NCI-H82 (cell line): ENCODE measurements around the gene EFNA5.

Source experiments
- DNase-seq: peaks from one replicate; lab custom pipeline; 2025; lab: John Stamatoyannopoulos, UW

Gene EFNA5

GRCh38 chr5:107603349-107603748, 67.4 kb downstream of the EFNA5 start:
- peak; percentile 50 for DNase-seq

GRCh38 chr5:107602896-107603295, 67.8 kb downstream of the EFNA5 start:
- DNase-seq: peak; percentile 62

GRCh38 chr5:107601076-107601475, 69.7 kb downstream of the EFNA5 start:
- DNase-seq: no peak

GRCh38 chr5:107598958-107599357, 71.8 kb downstream of the EFNA5 start:
- DNase-seq: no peak

GRCh38 chr5:107597803-107598202, 72.9 kb downstream of the EFNA5 start:
- DNase-seq: no peak

- no peak for DNase-seq
These were observed 73.5 kb downstream of the EFNA5 start for GRCh38 chr5:107597247-107597646.

GRCh38 chr5:107594253-107595045, 76.3 kb downstream of the EFNA5 start:
- DNase-seq: no peak

GRCh38 chr5:107593009-107593408, 77.7 kb downstream of the EFNA5 start:
- DNase-seq: peak; percentile 62

- DNase-seq: no peak
These were observed 78.2 kb downstream of the EFNA5 start for GRCh38 chr5:107592515-107592914.

- no peak for DNase-seq
These were observed 80.1 kb downstream of the EFNA5 start for GRCh38 chr5:107590686-107591085.

- DNase-seq: no peak
These were observed 81.1 kb downstream of the EFNA5 start for GRCh38 chr5:107589520-107590193.

- DNase-seq: peak; percentile 7
These were observed 88.1 kb downstream of the EFNA5 start for GRCh38 chr5:107582625-107583024.

GRCh38 chr5:107580889-107581820, 89.6 kb downstream of the EFNA5 start:
- no peak for DNase-seq

GRCh38 chr5:107578051-107578635, 92.6 kb downstream of the EFNA5 start:
- no peak for DNase-seq

- DNase-seq: no peak
These were observed 93.3 kb downstream of the EFNA5 start for GRCh38 chr5:107577394-107577950.

GRCh38 chr5:107576736-107577393, 93.9 kb downstream of the EFNA5 start:
- no peak for DNase-seq

GRCh38 chr5:107576155-107576554, 94.6 kb downstream of the EFNA5 start:
- DNase-seq: peak; percentile 83

- peak; percentile 8 for DNase-seq
These were observed 96.5 kb downstream of the EFNA5 start for GRCh38 chr5:107574287-107574686.

- no peak for DNase-seq
These were observed 97.9 kb downstream of the EFNA5 start for GRCh38 chr5:107572715-107573368.
